ENCODE data around the gene NOTUM. TPM values are rescaled to one million over a fixed set of nuclear protein-coding genes. Genes with fewer than 3 reads are reported as not detected.
A peak's percentile ranks its signal among the peaks of the same experiment; 100 is the strongest.

The NOTUM gene
- total RNA-seq, 1 experiment from 2014 or later, result not detected

DNA sequence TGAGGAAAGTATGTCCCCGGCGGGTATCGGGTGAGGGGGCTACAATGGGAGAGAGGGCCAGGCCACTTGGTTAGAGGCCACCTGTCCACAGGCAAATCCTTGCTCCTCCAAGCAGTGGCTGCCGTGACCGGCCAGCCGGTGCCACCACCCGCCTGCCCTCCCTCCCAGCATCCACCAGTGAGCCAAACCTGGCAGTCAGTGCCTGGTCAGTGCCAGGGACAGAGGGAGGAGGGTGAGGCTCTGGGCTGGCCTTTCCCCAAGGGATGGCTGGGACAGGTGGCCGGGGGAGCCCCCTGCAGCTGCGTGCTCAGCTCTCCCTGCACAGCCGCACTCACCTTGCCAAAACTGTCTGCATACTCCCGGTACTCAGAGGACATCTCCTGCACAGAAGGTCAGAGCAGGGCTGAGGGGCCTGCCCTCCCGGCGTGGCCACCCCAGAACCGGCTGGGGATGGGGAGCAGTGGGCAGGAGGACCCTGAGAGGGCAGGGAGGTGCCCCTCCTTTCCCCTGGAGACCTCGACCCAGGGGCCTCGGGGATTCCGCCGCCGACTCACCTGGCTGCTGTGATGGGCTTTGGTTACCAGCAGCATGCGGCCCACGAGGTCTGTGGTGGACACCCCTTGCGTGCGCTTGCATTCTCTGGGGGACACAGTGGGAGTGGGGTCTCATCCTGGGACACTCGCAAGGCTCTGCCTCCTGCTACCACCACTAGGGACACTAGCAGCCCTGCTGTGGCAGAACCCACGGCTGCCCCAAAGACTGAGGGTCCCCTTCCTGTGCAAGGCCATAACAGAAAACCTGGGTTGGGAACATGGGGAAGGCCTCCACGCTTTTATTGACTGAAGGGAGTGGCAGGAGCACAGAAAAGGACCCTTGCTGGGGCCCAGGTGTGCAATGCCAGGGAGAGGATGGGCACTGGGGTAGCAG is 53.5 kb downstream of the NOTUM start:
- no peak overlapping the region for H3K27ac ChIP-seq (ENCODE audit: low read length)
- H3K9me3 ChIP-seq (ENCODE audit: low read length), result no peaks in the 10 kb centered on the region
- peaks cover 18% of the 10 kb centered on the region for H3K4me1 ChIP-seq (ENCODE audit: insufficient read depth, low read length)
- H3F3A ChIP-seq (ENCODE audit: low read length, unreplicated experiment), result no peaks in the 10 kb centered on the region
- intact Hi-C loops (cut with micrococcal nuclease), result no loop called here
- peaks cover 3% of the 10 kb centered on the region; the same call in 1 of the 2 replicates for H3K36me3 ChIP-seq (ENCODE audit: low read depth, low read length)
- DNase-seq (no peak), ATAC-seq (no peak)
- no peak overlapping the region for H3K4me2 ChIP-seq (ENCODE audit: low read length)
- H2AFZ ChIP-seq (ENCODE audit: low read length), result no peak overlapping the region
- 0 out of 2 replicates have a peak, but pooled peaks cover 8% of the 10 kb centered on the region for H4K20me1 ChIP-seq (ENCODE audit: low read length)
- ChIA-PET POLR2A (ENCODE audit: unreplicated experiment) (no interaction called here), CTCF (no interaction called here)
- BruUV-seq (replicated peaks), result no TSS peak
- H3K9me2 ChIP-seq (replicated peaks; ENCODE audit: low read length), result no peaks in the 10 kb centered on the region
- H3K9ac ChIP-seq (ENCODE audit: low read length), result no peak overlapping the region
- no peaks in the 10 kb centered on the region for H3K79me2 ChIP-seq (ENCODE audit: low read length)
- no peaks in the 10 kb centered on the region for H3K27me3 ChIP-seq (ENCODE audit: low read length)
- H3K4me3 ChIP-seq (ENCODE audit: low read length), result no peak overlapping the region
- TF ChIP-seq EZH2phosphoT487 (IDR thresholded peaks at IDR 0.05; ENCODE audit: borderline replicate concordance, low read length) (no peak), EZH2 (IDR thresholded peaks at IDR 0.05; ENCODE audit: low read length, unreplicated experiment) (no peak)
- TF ChIP-seq, protein P1, sequence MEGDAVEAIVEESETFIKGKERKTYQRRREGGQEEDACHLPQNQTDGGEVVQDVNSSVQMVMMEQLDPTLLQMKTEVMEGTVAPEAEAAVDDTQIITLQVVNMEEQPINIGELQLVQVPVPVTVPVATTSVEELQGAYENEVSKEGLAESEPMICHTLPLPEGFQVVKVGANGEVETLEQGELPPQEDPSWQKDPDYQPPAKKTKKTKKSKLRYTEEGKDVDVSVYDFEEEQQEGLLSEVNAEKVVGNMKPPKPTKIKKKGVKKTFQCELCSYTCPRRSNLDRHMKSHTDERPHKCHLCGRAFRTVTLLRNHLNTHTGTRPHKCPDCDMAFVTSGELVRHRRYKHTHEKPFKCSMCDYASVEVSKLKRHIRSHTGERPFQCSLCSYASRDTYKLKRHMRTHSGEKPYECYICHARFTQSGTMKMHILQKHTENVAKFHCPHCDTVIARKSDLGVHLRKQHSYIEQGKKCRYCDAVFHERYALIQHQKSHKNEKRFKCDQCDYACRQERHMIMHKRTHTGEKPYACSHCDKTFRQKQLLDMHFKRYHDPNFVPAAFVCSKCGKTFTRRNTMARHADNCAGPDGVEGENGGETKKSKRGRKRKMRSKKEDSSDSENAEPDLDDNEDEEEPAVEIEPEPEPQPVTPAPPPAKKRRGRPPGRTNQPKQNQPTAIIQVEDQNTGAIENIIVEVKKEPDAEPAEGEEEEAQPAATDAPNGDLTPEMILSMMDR (conservative IDR thresholded peaks at IDR 0.05; ENCODE audit: low read depth, low read length), result peak; percentile 37; the same call in 1 of the 2 replicates

GRCh38 chr17:81906476-81907218 is 54.3 kb downstream of the NOTUM start:
- Histone ChIP-seq H3K4me2 (ENCODE audit: low read length) (no peak overlapping the region), H2AFZ (ENCODE audit: low read length) (no peak overlapping the region), H3K79me2 (ENCODE audit: low read length) (no peaks in the 10 kb centered on the region), H3F3A (ENCODE audit: low read length, unreplicated experiment) (no peaks in the 10 kb centered on the region), H3K27ac (ENCODE audit: low read length) (no peak overlapping the region), H4K20me1 (ENCODE audit: low read length) (no peaks in the 10 kb centered on the region), H3K36me3 (ENCODE audit: low read depth, low read length) (no peaks in the 10 kb centered on the region), H3K9me3 (ENCODE audit: low read length) (no peaks in the 10 kb centered on the region), H3K9ac (ENCODE audit: low read length) (no peak overlapping the region), H3K4me3 (ENCODE audit: low read length) (no peak overlapping the region), H3K27me3 (ENCODE audit: low read length) (no peaks in the 10 kb centered on the region), H3K9me2 (replicated peaks; ENCODE audit: low read length) (no peaks in the 10 kb centered on the region), H3K4me1 (ENCODE audit: insufficient read depth, low read length) (peaks cover 9% of the 10 kb centered on the region)
- no peak for TF ChIP-seq EZH2phosphoT487 (IDR thresholded peaks at IDR 0.05; ENCODE audit: borderline replicate concordance, low read length)
- TF ChIP-seq EZH2 (IDR thresholded peaks at IDR 0.05; ENCODE audit: low read length, unreplicated experiment), result no peak
- TF ChIP-seq, protein P1 (conservative IDR thresholded peaks at IDR 0.05; ENCODE audit: low read depth, low read length), result peak; percentile 68
- POLR2A ChIA-PET (ENCODE audit: unreplicated experiment), result no interaction called here
- ATAC-seq (no peak), DNase-seq (no peak)
- CTCF ChIA-PET, result no interaction called here
- intact Hi-C loops (cut with micrococcal nuclease), result no loop called here
- BruUV-seq (replicated peaks), result no TSS peak
